Gastroesophageal sphincter (tissue), 3 donors: Measurements from ENCODE around the gene NFASC.

Experiments used
- EP300 ChIP-seq: sonication (generic); formaldehyde crosslinking; IDR thresholded peaks from one replicate; pipeline ENCODE4 v1.6.1; 2017; ENCODE audit warnings: antibody characterized with exemption, mild to moderate bottlenecking
- TF ChIP-seq, protein P1 (sequence below), 4 experiments: fragments of 200-600 bp in 2 of 4; fragments of 450-650 bp in 2 of 4; sonication (generic) in 1 of 4; IDR thresholded peaks; one replicate each; pipeline ENCODE4 v1.5.1; 2017 to 2019; ENCODE audit warnings: antibody characterized with exemption in 4 of 4, mild to moderate bottlenecking in 2 of 4, moderate library complexity in 2 of 4

DNA sequence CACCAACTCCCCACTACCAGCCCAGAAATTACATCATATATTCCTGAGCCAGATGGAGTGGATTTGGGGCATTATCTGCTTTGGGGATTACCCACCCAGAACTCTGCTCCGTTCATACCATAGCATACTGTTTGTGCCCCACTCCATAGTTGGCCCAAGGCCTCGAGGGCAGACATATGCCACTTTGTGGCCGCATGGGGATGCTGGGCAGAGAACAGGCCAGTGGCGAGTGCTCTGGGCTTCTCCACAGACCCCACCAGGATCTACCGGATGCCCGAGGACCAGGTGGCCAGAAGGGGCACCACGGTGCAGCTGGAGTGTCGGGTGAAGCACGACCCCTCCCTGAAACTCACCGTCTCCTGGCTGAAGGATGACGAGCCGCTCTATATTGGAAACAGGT lies 104.4 kb downstream of the NFASC start:
- TF ChIP-seq, protein P1, sequence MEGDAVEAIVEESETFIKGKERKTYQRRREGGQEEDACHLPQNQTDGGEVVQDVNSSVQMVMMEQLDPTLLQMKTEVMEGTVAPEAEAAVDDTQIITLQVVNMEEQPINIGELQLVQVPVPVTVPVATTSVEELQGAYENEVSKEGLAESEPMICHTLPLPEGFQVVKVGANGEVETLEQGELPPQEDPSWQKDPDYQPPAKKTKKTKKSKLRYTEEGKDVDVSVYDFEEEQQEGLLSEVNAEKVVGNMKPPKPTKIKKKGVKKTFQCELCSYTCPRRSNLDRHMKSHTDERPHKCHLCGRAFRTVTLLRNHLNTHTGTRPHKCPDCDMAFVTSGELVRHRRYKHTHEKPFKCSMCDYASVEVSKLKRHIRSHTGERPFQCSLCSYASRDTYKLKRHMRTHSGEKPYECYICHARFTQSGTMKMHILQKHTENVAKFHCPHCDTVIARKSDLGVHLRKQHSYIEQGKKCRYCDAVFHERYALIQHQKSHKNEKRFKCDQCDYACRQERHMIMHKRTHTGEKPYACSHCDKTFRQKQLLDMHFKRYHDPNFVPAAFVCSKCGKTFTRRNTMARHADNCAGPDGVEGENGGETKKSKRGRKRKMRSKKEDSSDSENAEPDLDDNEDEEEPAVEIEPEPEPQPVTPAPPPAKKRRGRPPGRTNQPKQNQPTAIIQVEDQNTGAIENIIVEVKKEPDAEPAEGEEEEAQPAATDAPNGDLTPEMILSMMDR (IDR thresholded peaks at IDR 0.05) = no peak
- no peak for TF ChIP-seq EP300
